SU-DHL-6 (cell line): Measurements from ENCODE around the gene RSPO1.

Experiments used
- H2AFZ ChIP-seq: fragments of 200-600 bp; sonication (generic); 2 replicates; pipeline ENCODE4 v1.6.1; 2014; ENCODE audit warnings: low read depth, mild to moderate bottlenecking, moderate library complexity, mixed read lengths, antibody characterized with exemption, low read length; ENCODE audit not compliant: severe bottlenecking
- H3F3A ChIP-seq: fragments of 200-600 bp; shearing (Covaris generic); 2 replicates; pipeline ENCODE4 v1.6.0; 2016; ENCODE audit warnings: antibody characterized with exemption, mild to moderate bottlenecking; ENCODE audit not compliant: insufficient read depth
- H3K27ac ChIP-seq: fragments of 200-600 bp; sonication (generic); 2 replicates; pipeline ENCODE4 v1.5.1; 2016; ENCODE audit warnings: low read depth, mild to moderate bottlenecking, low read length, moderate library complexity, mixed read lengths
- H3K27me3 ChIP-seq: fragments of 200-600 bp; sonication (generic), shearing (Covaris generic); 2 replicates; pipeline ENCODE4 v1.6.0; 2014; ENCODE audit warnings: mild to moderate bottlenecking, low read length
- H3K36me3 ChIP-seq: fragments of 200-600 bp; sonication (generic); 2 replicates; pipeline ENCODE4 v1.6.1; 2014; ENCODE audit warnings: mild to moderate bottlenecking, low read length, mixed read lengths
- H3K4me2 ChIP-seq: fragments of 300-600, 200-600 bp; shearing (Covaris generic), sonication (generic); 2 replicates; pipeline ENCODE4 v1.6.0; 2014; ENCODE audit warnings: low read length, low read depth, mild to moderate bottlenecking; ENCODE audit not compliant: poor library complexity, severe bottlenecking
- H3K4me3 ChIP-seq: fragments of 200-600 bp; sonication (generic); 2 replicates; pipeline ENCODE4 v1.5.1; 2014; ENCODE audit warnings: antibody characterized with exemption, low read length, mild to moderate bottlenecking, mixed read lengths; ENCODE audit not compliant: insufficient read depth, poor library complexity, severe bottlenecking
- H3K79me2 ChIP-seq: fragments of 200-600 bp; sonication (generic); 2 replicates; pipeline ENCODE4 v1.6.1; 2014; ENCODE audit warnings: mild to moderate bottlenecking, low read length, moderate library complexity; ENCODE audit not compliant: insufficient read depth
- H3K9ac ChIP-seq: fragments of 200-600 bp; sonication (generic); 2 replicates; pipeline ENCODE4 v1.7.0; 2014; ENCODE audit warnings: mild to moderate bottlenecking, low read length
- H3K9me2 ChIP-seq: fragments of 200-600 bp; sonication (generic); replicated peaks from 2 replicates; pipeline ENCODE4 v1.6.1; 2014; ENCODE audit warnings: low read length; ENCODE audit not compliant: insufficient read depth
- H3K9me3 ChIP-seq: fragments of 200-600 bp; sonication (generic); 2 replicates; pipeline ENCODE4 v1.6.1; 2014; ENCODE audit warnings: low read length, mixed read lengths; ENCODE audit not compliant: insufficient read depth
- H4K20me1 ChIP-seq: fragments of 200-600 bp; sonication (generic); 2 replicates; pipeline ENCODE4 v1.6.1; 2014; ENCODE audit warnings: low read depth, mild to moderate bottlenecking, antibody characterized with exemption, low read length, moderate library complexity, mixed read lengths
- EZH2phosphoT487 ChIP-seq: fragments of 200-600 bp; sonication (generic), shearing (Covaris generic); conservative IDR thresholded peaks from 2 replicates; pipeline ENCODE4 v1.6.1; 2018; ENCODE audit warnings: mild to moderate bottlenecking, antibody characterized with exemption, low read length, moderate library complexity, mixed read lengths
- TF ChIP-seq, protein P1 (sequence below): fragments of 200-600 bp; sonication (generic); IDR thresholded peaks from one replicate; pipeline ENCODE4 v1.5.1; 2017; ENCODE audit warnings: antibody characterized with exemption, mild to moderate bottlenecking, low read length, moderate library complexity; ENCODE audit not compliant: insufficient read depth, poor library complexity, severe bottlenecking

Gene RSPO1

DNA sequence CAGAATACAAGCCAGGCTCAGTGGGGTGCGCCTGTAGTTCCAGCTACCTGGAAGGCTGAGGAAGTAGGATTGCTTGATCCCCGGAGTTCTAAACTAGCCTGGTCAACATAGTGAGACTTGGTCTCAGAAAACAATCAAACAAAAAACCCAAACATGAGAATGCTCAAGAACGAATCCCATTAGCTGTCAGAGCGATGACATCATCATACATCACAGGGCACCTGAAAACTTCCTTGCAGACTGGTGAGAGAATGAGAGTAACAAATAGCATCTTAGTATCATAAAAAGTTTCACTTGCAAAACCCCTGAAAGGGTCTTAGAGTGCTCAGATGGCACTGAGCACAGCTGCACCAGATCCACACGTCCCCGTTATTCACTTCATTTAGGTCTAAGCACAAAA lies 36.6 kb upstream of the RSPO1 start:
- H3F3A ChIP-seq, result no peaks in the 10 kb centered on the region
- H4K20me1 ChIP-seq, result no peaks in the 10 kb centered on the region
- no peaks in the 10 kb centered on the region for H3K27me3 ChIP-seq
- H3K9me3 ChIP-seq, result no peaks in the 10 kb centered on the region
- no peak overlapping the region for H3K9ac ChIP-seq
- H3K4me2 ChIP-seq, result no peak overlapping the region
- H3K79me2 ChIP-seq, result no peaks in the 10 kb centered on the region
- TF ChIP-seq, protein P1, sequence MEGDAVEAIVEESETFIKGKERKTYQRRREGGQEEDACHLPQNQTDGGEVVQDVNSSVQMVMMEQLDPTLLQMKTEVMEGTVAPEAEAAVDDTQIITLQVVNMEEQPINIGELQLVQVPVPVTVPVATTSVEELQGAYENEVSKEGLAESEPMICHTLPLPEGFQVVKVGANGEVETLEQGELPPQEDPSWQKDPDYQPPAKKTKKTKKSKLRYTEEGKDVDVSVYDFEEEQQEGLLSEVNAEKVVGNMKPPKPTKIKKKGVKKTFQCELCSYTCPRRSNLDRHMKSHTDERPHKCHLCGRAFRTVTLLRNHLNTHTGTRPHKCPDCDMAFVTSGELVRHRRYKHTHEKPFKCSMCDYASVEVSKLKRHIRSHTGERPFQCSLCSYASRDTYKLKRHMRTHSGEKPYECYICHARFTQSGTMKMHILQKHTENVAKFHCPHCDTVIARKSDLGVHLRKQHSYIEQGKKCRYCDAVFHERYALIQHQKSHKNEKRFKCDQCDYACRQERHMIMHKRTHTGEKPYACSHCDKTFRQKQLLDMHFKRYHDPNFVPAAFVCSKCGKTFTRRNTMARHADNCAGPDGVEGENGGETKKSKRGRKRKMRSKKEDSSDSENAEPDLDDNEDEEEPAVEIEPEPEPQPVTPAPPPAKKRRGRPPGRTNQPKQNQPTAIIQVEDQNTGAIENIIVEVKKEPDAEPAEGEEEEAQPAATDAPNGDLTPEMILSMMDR, result no peak
- TF ChIP-seq EZH2phosphoT487, result no peak
- H3K4me3 ChIP-seq, result no peak overlapping the region
- H2AFZ ChIP-seq, result no peak overlapping the region
- H3K36me3 ChIP-seq, result no peaks in the 10 kb centered on the region
- no peaks in the 10 kb centered on the region for H3K9me2 ChIP-seq
- H3K27ac ChIP-seq, result no peak overlapping the region

DNA sequence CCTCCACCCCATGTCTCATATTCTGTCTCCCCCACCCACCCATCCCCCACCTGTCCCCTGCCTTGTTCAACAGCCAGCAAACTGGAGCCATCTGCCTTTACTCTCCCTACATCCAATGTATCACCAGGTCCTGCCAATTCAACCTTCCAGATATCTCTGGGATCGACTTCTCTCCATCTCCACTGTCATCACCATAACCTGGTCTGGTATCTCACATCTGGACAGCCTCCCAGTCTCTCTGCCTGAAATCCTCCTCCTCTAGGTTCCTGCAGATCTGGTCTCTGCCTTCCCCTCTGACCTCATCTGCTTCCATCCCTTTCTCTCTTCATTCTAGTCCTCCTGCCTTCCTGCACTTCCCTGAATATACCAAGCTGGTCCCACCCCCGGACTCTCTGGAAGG lies 35.4 kb upstream of the RSPO1 start:
- H3K27ac ChIP-seq, result no peak overlapping the region
- no peaks in the 10 kb centered on the region for H3K9me2 ChIP-seq
- no peaks in the 10 kb centered on the region for H3K27me3 ChIP-seq
- no peak overlapping the region for H2AFZ ChIP-seq
- H3K4me2 ChIP-seq, result no peak overlapping the region
- H3K36me3 ChIP-seq, result no peaks in the 10 kb centered on the region
- no peak overlapping the region for H3K4me3 ChIP-seq
- no peaks in the 10 kb centered on the region for H3F3A ChIP-seq
- H4K20me1 ChIP-seq, result no peaks in the 10 kb centered on the region
- no peaks in the 10 kb centered on the region for H3K9me3 ChIP-seq
- no peak overlapping the region for H3K9ac ChIP-seq
- H3K79me2 ChIP-seq, result no peaks in the 10 kb centered on the region
- TF ChIP-seq, protein P1, result no peak
- no peak for TF ChIP-seq EZH2phosphoT487

DNA sequence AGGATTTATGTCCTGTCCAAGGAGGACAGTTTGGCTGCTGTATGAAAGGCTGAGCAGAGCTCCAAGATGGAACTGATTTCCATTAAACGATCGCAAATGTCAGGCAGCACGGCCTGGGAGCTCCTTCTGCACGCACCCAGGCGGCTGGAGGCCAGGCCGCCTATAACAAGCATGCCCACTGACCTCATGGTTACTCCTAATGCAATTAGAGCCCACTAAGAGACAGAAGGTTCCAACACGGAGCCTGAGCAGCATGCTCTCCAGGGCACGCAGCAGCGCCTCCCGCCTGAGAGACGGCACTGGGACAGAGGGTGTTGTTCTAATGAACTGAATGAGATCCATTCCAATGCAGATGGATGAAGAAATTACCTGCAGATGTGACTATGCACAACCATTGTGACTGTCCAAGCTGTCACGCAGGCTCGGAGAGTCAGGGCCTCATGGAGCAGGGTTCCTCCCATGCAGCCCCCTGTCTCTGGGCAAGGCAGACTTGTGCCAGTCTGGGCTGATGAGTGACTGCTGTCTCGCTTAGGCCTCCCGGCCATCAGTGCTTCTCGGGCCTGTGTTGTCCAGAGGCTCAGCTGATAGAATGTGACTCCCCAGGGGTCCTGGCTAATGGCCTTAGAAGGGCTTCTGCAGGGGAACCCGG lies 32.5 kb upstream of the RSPO1 start:
- Histone ChIP-seq H3F3A (no peaks in the 10 kb centered on the region), H3K36me3 (no peaks in the 10 kb centered on the region), H3K4me3 (no peak overlapping the region), H3K9me3 (no peaks in the 10 kb centered on the region), H3K27me3 (no peaks in the 10 kb centered on the region), H3K4me2 (no peak overlapping the region), H3K9me2 (no peaks in the 10 kb centered on the region), H3K9ac (no peak overlapping the region), H2AFZ (no peak overlapping the region), H3K79me2 (no peaks in the 10 kb centered on the region), H4K20me1 (no peaks in the 10 kb centered on the region), H3K27ac (no peak overlapping the region)
- TF ChIP-seq EZH2phosphoT487, result no peak
- TF ChIP-seq, protein P1, result no peak
